HG03045 (cell line): ENCODE results near the gene MZF1.

Experiments
- ATAC-seq: cut with Tn5 transposase; IDR thresholded peaks from one replicate; pipeline ENCODE4 v1.9.1; 2021; ENCODE audit warnings: mild to moderate bottlenecking, moderate library complexity; ENCODE audit not compliant: unreplicated experiment

The MZF1 gene

GRCh38 chr19:58570770-58571574 lies 2.2 kb downstream of the MZF1 start:
- ATAC-seq: no peak

GRCh38 chr19:58569943-58570670 lies 3.0 kb downstream of the MZF1 start:
- no peak for ATAC-seq

GRCh38 chr19:58569191-58569942 lies 3.8 kb downstream of the MZF1 start:
- ATAC-seq: no peak

GRCh38 chr19:58568453-58569130 lies 4.5 kb downstream of the MZF1 start:
- ATAC-seq: no peak

- ATAC-seq: no peak
Measured at GRCh38 chr19:58566989-58567388, 6.1 kb downstream of the MZF1 start.

GRCh38 chr19:58563823-58564222 lies 9.3 kb downstream of the MZF1 start:
- no peak for ATAC-seq

- ATAC-seq: no peak
Measured at GRCh38 chr19:58563034-58563573, 10.0 kb downstream of the MZF1 start.

GRCh38 chr19:58562122-58563033 lies 10.8 kb downstream of the MZF1 start:
- no peak for ATAC-seq

- no peak for ATAC-seq
Measured at GRCh38 chr19:58561373-58562121, 11.6 kb downstream of the MZF1 start.

GRCh38 chr19:58560921-58561320 lies 12.2 kb downstream of the MZF1 start:
- ATAC-seq: no peak

- no peak for ATAC-seq
Measured at GRCh38 chr19:58560007-58560887, 12.9 kb downstream of the MZF1 start.

GRCh38 chr19:58559275-58560006 lies 13.7 kb downstream of the MZF1 start:
- ATAC-seq: peak; percentile 24

GRCh38 chr19:58558623-58559274 lies 14.4 kb downstream of the MZF1 start:
- peak; percentile 60 for ATAC-seq

GRCh38 chr19:58558066-58558622 lies 15.0 kb downstream of the MZF1 start, which contains the start of gene UBE2M:
TSS of gene UBE2M (minus strand) at chr19:58558611. CDS start at chr19:58558381, 230 bp downstream.
- peak; percentile 2 for ATAC-seq

- no peak for ATAC-seq
Measured at GRCh38 chr19:58557221-58558065, 15.7 kb downstream of the MZF1 start.
